ENCODE measurements around the gene KCNMA1. TPM values are rescaled to one million over a fixed set of nuclear protein-coding genes. Genes with fewer than 3 reads are reported as not detected.
A peak's percentile ranks its signal among the peaks of the same experiment; 100 is the strongest.

KCNMA1 gene
- polyA plus RNA-seq, 1 of the 3 experiments (the other 2 are of a cell fraction) = 107 TPM

- TF ChIP-seq USF2 (IDR thresholded peaks at IDR 0.05; ENCODE audit: borderline replicate concordance, low read depth, low read length) = no peak
- no peak for TF ChIP-seq TAF1 (IDR thresholded peaks at IDR 0.05; ENCODE audit: borderline replicate concordance, low read depth, low read length)
These were observed 461.9 kb downstream of the KCNMA1 start (continued) for GRCh38 chr10:77175631-77176222.

- peak; percentile 66 for DNase-seq
- H2AFZ ChIP-seq (ENCODE audit: low read depth) = no peak overlapping the region
- no peaks in the 10 kb centered on the region for H4K20me1 ChIP-seq (ENCODE audit: insufficient read depth)
- no peaks in the 10 kb centered on the region for H3K9me3 ChIP-seq
- no peak overlapping the region; a peak in 1 of 4 replicates for H3K4me3 ChIP-seq (ENCODE audit: low read depth in 2 of 2, low read length in 1 of 2)
- CTCF ChIA-PET = interaction anchor here (0.5 to 18.5 kb wide), 96 partner anchors 9 to 1878 kb away, joined by 3 to 513 read pairs (median 4); partner anchors contain the start of gene KCNMA1
- TF ChIP-seq RAD21 (IDR thresholded peaks at IDR 0.05; ENCODE audit: low read length) (peak; percentile 97), EP300 (IDR thresholded peaks at IDR 0.05; ENCODE audit: borderline replicate concordance in 1 of 2, low read depth in 1 of 2, low read length in 1 of 2) (no peak), ELF1 (IDR thresholded peaks at IDR 0.05) (no peak), SMC3 (IDR thresholded peaks at IDR 0.05; ENCODE audit: low read depth, low read length) (peak; percentile 86), USF2 (IDR thresholded peaks at IDR 0.05; ENCODE audit: borderline replicate concordance, low read depth, low read length) (no peak), TCF12 (IDR thresholded peaks at IDR 0.05) (0 out of 2 replicates have a peak, but pooled peaks have one; percentile 1), RCOR1 (IDR thresholded peaks at IDR 0.05; ENCODE audit: low read length) (peak; percentile 12; the same call in 1 of the 2 replicates), JUND (IDR thresholded peaks at IDR 0.05) (no peak)
- TF ChIP-seq, protein P1, sequence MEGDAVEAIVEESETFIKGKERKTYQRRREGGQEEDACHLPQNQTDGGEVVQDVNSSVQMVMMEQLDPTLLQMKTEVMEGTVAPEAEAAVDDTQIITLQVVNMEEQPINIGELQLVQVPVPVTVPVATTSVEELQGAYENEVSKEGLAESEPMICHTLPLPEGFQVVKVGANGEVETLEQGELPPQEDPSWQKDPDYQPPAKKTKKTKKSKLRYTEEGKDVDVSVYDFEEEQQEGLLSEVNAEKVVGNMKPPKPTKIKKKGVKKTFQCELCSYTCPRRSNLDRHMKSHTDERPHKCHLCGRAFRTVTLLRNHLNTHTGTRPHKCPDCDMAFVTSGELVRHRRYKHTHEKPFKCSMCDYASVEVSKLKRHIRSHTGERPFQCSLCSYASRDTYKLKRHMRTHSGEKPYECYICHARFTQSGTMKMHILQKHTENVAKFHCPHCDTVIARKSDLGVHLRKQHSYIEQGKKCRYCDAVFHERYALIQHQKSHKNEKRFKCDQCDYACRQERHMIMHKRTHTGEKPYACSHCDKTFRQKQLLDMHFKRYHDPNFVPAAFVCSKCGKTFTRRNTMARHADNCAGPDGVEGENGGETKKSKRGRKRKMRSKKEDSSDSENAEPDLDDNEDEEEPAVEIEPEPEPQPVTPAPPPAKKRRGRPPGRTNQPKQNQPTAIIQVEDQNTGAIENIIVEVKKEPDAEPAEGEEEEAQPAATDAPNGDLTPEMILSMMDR (IDR thresholded peaks at IDR 0.05) = peak; percentile 95
- TF ChIP-seq, protein P2, sequence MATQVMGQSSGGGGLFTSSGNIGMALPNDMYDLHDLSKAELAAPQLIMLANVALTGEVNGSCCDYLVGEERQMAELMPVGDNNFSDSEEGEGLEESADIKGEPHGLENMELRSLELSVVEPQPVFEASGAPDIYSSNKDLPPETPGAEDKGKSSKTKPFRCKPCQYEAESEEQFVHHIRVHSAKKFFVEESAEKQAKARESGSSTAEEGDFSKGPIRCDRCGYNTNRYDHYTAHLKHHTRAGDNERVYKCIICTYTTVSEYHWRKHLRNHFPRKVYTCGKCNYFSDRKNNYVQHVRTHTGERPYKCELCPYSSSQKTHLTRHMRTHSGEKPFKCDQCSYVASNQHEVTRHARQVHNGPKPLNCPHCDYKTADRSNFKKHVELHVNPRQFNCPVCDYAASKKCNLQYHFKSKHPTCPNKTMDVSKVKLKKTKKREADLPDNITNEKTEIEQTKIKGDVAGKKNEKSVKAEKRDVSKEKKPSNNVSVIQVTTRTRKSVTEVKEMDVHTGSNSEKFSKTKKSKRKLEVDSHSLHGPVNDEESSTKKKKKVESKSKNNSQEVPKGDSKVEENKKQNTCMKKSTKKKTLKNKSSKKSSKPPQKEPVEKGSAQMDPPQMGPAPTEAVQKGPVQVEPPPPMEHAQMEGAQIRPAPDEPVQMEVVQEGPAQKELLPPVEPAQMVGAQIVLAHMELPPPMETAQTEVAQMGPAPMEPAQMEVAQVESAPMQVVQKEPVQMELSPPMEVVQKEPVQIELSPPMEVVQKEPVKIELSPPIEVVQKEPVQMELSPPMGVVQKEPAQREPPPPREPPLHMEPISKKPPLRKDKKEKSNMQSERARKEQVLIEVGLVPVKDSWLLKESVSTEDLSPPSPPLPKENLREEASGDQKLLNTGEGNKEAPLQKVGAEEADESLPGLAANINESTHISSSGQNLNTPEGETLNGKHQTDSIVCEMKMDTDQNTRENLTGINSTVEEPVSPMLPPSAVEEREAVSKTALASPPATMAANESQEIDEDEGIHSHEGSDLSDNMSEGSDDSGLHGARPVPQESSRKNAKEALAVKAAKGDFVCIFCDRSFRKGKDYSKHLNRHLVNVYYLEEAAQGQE (IDR thresholded peaks at IDR 0.05; ENCODE audit: low read depth, low read length) = no peak
- WGBS (ENCODE audit: low lambda C conversion rate) = 16% methylated on average over 3 of the region's 4 CpGs
- H3K9me2 ChIP-seq = no peaks in the 10 kb centered on the region
- no peak overlapping the region for H3K9ac ChIP-seq
- peaks cover 0 to 2% of the 10 kb centered on the region in 2 experiments; a peak in 3 of 4 replicates for H3K4me1 ChIP-seq (ENCODE audit: control insufficient read depth in 1 of 2, insufficient read depth in 2 of 2, low read depth in 1 of 2, low read length in 1 of 2)
- no peak overlapping the region for H3K4me2 ChIP-seq
- no peaks in the 10 kb centered on the region for H3K79me2 ChIP-seq (ENCODE audit: insufficient read depth)
- H3F3A ChIP-seq (replicated peaks; ENCODE audit: insufficient read depth) = peaks cover 2% of the 10 kb centered on the region
- H3K36me3 ChIP-seq (replicated peaks in 1 of 2; ENCODE audit: control insufficient read depth in 1 of 2, insufficient read depth in 2 of 2, low read length in 1 of 2) = no peaks in the 10 kb centered on the region
- no peak overlapping the region for H3K27ac ChIP-seq (ENCODE audit: low read depth in 2 of 2, low read length in 1 of 2)
- POLR2A ChIA-PET = no interaction called here
- H3K27me3 ChIP-seq (ENCODE audit: insufficient read depth) = no peaks in the 10 kb centered on the region
These were observed 463.8 kb downstream of the KCNMA1 start for GRCh38 chr10:77173615-77174461.

Measured in SK-N-SH (cell line).